A549 treated with CpdA at 1 μM for 4 hours (cell line): Measurements from ENCODE around the gene PLGRKT. TPM values are rescaled to one million over a fixed set of nuclear protein-coding genes. Genes with fewer than 3 reads are reported as not detected.

ENCODE experiments used
- total RNA-seq: library from RNA; stranded (reverse); fragments of 200-300 nt; extraction: Qiagen RNA extraction; gene quantifications from 5 replicates; pipeline ENCODE4 v1.2.3, GENCODE V29; 2022; ENCODE audit warnings: low read depth

PLGRKT gene
- 22.9 to 27.2 TPM (median 23.5 TPM) in 5 replicates for total RNA-seq

GRCh38 chr9:5437254-5438216, at the start of gene PLGRKT:
TSS of gene PLGRKT (minus strand) at chr9:5437925. CDS start at chr9:5431977, 5,948 bp downstream.

DNA sequence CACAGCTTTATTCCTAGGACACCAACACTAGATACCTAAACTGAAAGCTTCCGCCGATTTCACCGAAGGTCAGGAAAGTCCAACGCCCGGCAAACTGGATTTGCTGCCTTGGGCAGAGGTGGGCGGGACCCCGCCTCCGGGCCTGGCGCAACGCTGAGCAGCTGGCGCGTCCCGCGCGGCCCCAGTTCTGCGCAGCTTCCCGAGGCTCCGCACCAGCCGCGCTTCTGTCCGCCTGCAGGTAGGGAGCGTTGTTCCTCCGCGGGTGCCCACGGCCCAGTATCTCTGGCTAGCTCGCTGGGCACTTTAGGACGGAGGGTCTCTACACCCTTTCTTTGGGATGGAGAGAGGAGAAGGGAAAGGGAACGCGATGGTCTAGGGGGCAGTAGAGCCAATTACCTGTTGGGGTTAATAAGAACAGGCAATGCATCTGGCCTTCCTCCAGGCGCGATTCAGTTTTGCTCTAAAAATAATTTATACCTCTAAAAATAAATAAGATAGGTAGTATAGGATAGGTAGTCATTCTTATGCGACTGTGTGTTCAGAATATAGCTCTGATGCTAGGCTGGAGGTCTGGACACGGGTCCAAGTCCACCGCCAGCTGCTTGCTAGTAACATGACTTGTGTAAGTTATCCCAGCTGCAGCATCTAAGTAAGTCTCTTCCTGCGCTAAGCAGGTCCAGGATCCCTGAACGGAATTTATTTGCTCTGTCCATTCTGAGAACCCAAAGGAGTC, 12.8 kb upstream of the PLGRKT start, which contains the start of gene CD274:
TSS of gene CD274 (plus strand) at position 184 of the 733 bp plus-strand sequence. CDS start 5,572 bp downstream, outside the sequence.

DNA sequence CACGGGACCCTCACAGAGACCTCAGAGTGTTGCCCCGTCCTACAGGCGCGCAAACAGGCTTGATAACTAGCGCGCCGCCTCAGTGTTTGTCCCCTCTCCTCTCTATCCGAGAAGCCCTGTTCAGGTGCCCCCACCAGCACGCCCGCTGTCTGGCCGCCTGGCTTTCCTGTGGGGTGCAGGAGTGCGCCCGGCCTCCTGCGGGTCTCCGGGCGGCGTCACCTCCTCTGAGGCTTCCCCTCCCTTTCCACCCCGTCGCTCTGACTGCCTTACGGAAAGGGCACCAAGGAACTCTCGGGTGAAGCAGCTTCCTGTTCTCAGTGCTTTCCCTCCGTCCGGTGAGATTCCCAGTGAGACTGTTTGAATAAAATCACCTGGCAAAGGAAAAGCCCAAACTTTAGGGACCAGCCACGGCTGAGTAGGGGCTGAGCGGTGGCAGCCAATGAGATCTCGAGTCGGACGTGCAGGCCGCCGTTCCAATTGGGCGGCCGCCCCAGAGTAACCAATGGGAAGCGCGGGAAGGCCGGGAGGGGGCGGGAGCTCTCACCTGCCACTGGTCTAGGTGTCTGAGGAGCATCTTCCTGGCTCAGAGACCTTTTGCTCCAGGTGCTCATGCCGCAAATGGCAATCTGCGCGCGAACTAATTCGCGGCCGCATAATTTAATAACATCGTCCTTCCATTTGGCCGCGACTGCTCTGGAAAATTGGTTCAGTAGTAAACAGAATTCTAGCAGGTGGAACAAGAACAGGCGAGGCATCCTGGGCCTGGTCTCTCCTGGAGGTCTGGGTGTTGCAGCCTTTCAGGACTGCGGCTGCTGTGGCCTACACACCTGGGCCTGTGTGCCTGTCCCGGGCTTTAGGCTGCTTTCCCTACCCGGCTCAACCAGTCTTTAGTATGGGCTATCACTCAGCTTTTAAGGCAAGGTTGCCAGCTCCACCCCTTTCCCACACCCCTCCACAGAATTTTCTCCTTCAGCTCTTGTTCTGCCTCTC, 98.4 kb downstream of the PLGRKT start, which contains the start of gene RLN1:
TSS of gene RLN1 (minus strand) at position 885 of the 990 bp plus-strand sequence. CDS start at position 755, 130 bp downstream.

Other genes with a start within 250 kb of the PLGRKT start
- 15.5 to 17.9 TPM (median 16.0 TPM) in 5 replicates for gene INSL4, start 206.5 kb downstream of the PLGRKT start, total RNA-seq
- gene RLN2, start 133.2 kb downstream of the PLGRKT start, total RNA-seq: 0.17 TPM in 1 of 5 replicates, not detected in the others
- gene RLN1, start 98.0 kb downstream of the PLGRKT start, total RNA-seq: not detected in 5 replicates
- 2.1 to 2.5 TPM (median 2.2 TPM) in 5 replicates for gene CD274, start 12.6 kb upstream of the PLGRKT start, total RNA-seq
- 0.33 to 0.59 TPM (median 0.36 TPM) in 5 replicates for gene PDCD1LG2, start 72.6 kb upstream of the PLGRKT start, total RNA-seq
- 8.6 to 13.2 TPM (median 11.0 TPM) in 5 replicates for gene RIC1, start 191.2 kb upstream of the PLGRKT start, total RNA-seq